Heart right ventricle (tissue), 16 donors: ENCODE data around the gene RSPO3. TPM values are rescaled to one million over a fixed set of nuclear protein-coding genes. Genes with fewer than 3 reads are reported as not detected.
A peak's percentile ranks its signal among the peaks of the same experiment; 100 is the strongest.

Source experiments
- ATAC-seq, 8 donors: fragments of 200-7000 bp; cut with Tn5 transposase; one replicate each; pipeline ENCODE4 v1.9.1; 2020; ENCODE audit warnings: mild to moderate bottlenecking in 8 of 8, moderate library complexity in 8 of 8, moderate number of reproducible peaks in 1 of 8
- DNase-seq, 2 donors: peaks; one replicate each; pipeline ENCODE4 v3.0.0-alpha.2; 2020
- H3K27ac ChIP-seq, 10 donors: fragments of 200-600 bp; sonication (generic) in 2 of 10; one replicate each; pipeline versions ENCODE4 v1.5.0 to v1.8.0; 2020 to 2022; ENCODE audit warnings: mild to moderate bottlenecking in 3 of 10
- H3K27me3 ChIP-seq, 7 donors: fragments of 200-600 bp; one replicate each; pipeline ENCODE4 v1.8.0; 2021 to 2022; ENCODE audit warnings: mild to moderate bottlenecking in 2 of 7
- H3K36me3 ChIP-seq, 9 donors: fragments of 200-600 bp; sonication (generic) in 1 of 9; one replicate each; pipeline versions ENCODE4 v1.5.0 to v1.8.0; 2020 to 2022; ENCODE audit warnings: mild to moderate bottlenecking in 2 of 9
- H3K4me1 ChIP-seq, 9 donors: fragments of 200-600 bp; sonication (generic) in 1 of 9; one replicate each; pipeline versions ENCODE4 v1.5.0 to v1.8.0; 2020 to 2022; ENCODE audit warnings: mild to moderate bottlenecking in 4 of 9
- H3K4me3 ChIP-seq, 10 donors: fragments of 200-600 bp; sonication (generic) in 2 of 10; one replicate each; pipeline versions ENCODE4 v1.5.0 to v1.8.0; 2020 to 2022; ENCODE audit warnings: mild to moderate bottlenecking in 7 of 10, moderate library complexity in 2 of 10
- H3K9me3 ChIP-seq, 11 donors: fragments of 200-600 bp in 10 of 11; sonication (generic) in 2 of 11; one replicate each; pipeline versions ENCODE4 v1.5.0 to v1.8.0; 2013 to 2022; ENCODE audit warnings: mild to moderate bottlenecking in 2 of 11, control low read depth in 1 of 11, moderate library complexity in 1 of 11
- CTCF ChIP-seq, 9 donors: fragments of 200-600 bp; sonication (generic) in 2 of 9; IDR thresholded peaks; one replicate each; pipeline versions ENCODE4 v1.5.0 to v1.8.0; 2021 to 2022; ENCODE audit warnings: antibody characterized with exemption in 9 of 9, mild to moderate bottlenecking in 5 of 9, moderate library complexity in 1 of 9
- WGBS, 2 donors: extraction: QIAGEN DNeasy Blood & Tissue Kit; methylation state at CpG; one replicate each; pipeline ENCODE4 v1.1.7; 2013; ENCODE audit warnings: inconsistent platforms in 1 of 2; 5-methylcytosine and 5-hydroxymethylcytosine counted together
- intact Hi-C, 10 donors: fragments of 100-400 bp; cut with DNase I; formaldehyde crosslinking; loops; one replicate each; pipeline versions ENCODE4 v1.11.1 to v1.14.2; 2022
- polyA plus RNA-seq, 2 donors: library from polyadenylated mRNA; stranded (reverse); fragments of 200-250 nt; gene quantifications; one replicate each; pipeline ENCODE4 v1.2.3, GENCODE V29; 2013
- total RNA-seq, 10 donors: library from RNA; stranded (reverse); fragmentation: NEBNext Ultra II Directional in 3 of 10; extraction: Animal tissue kit (Norgen Biotek cat#: 25700) in 3 of 10; gene quantifications; one replicate each; pipeline versions ENCODE4 v1.2.1 to v1.2.4, GENCODE V29; 2021 to 2023
- donor health status: Arrhythmogenic right ventricular cardiomyopathy.
- donor health status: ischemic (EF 13 %, LVEDD 7.1; RV severe dilation, severe dysfunction).
- donor health status: healthy with polysubstance abuse.
- donor health status: DM: no; HTN: yes; CAD: no.
- donor health status: DM: no; HTN: no; CAD: no.
- donor health status: ischemic (EF 25% LVEDD 6.9; RV normal size, moderate dysfunction).
- donor health status: ischemic (EF 25% LVEDD 5.7; RV mildly dilated, moderate dysfunction).
- donor health status: healthy.
- donor health status: DM: yes; HTN: yes; CAD: no.
- donor health status: Ischemic cardiomyopathy.
- donor health status: ischemic (EF 35%, LVEDD 5.7; RV mildly dilated, moderate dysfunction).
- donor health status: nonischemic (EF 11% LVEDD 7.7; RV severe dilation, severe dysfunction).
- donor health status: DM: yes; HTN: yes; CAD: no.
- donor health status: PGD.
- donor health status: ischemic (EF 29% LVEDD 5.4; RV normal size, mild dysfunction).
- donor health status: nonischemic (EF 23%, LVEDD 6.1; RV moderate dilation, normal function).

Gene RSPO3
- total and polyA plus RNA-seq, 12 donors: 0.20 to 0.73 (median 0.37) TPM; not detected in 1

GRCh38 chr6:127198549-127198948, 80.1 kb downstream of the RSPO3 start:
- ATAC-seq (peak in 7 of 8 donors; percentile 28 to 88 (median 67)), DNase-seq (no peak)
- H3K9me3 ChIP-seq: no peaks in the 10 kb centered on the region
- 84 to 85% methylated on average over 5 of the region's 5 CpGs for WGBS, 2 donors
- no peaks in the 10 kb centered on the region for H3K36me3 ChIP-seq
- H3K27ac ChIP-seq: peak overlapping the region in 5 of 10 donors; percentile 1 to 67 (median 32)
- H3K4me3 ChIP-seq: no peak overlapping the region
- no peak for TF ChIP-seq CTCF (IDR thresholded peaks at IDR 0.05)
- intact Hi-C loops: loop anchor here in 4 of 10 donors (10.0 kb wide), 2 partner anchors 66 to 394 kb away; partner anchors contain the start of gene RNF146 (in 1 of the 4)
- H3K4me1 ChIP-seq: peaks cover 0 to 23% (median 0%) of the 10 kb centered on the region in 9 donors
- H3K27me3 ChIP-seq: no peaks in the 10 kb centered on the region

GRCh38 chr6:127199470-127199869, 81.0 kb downstream of the RSPO3 start:
- Histone ChIP-seq H3K9me3 (no peaks in the 10 kb centered on the region), H3K36me3 (no peaks in the 10 kb centered on the region), H3K27ac (peak overlapping the region in 1 of 10 donors; percentile 67), H3K4me1 (peaks cover 0 to 19% (median 0%) of the 10 kb centered on the region in 9 donors), H3K4me3 (no peak overlapping the region), H3K27me3 (no peaks in the 10 kb centered on the region)
- intact Hi-C loops: loop anchor here in 4 of 10 donors (10.0 kb wide), 2 partner anchors 65 to 395 kb away; partner anchors contain the start of gene RNF146 (in 1 of the 4)
- ATAC-seq (no peak), DNase-seq (no peak)
- 71 to 77% methylated on average over 1 of the region's 1 CpG for WGBS, 2 donors
- no peak for TF ChIP-seq CTCF (IDR thresholded peaks at IDR 0.05)

- no peak for ATAC-seq
- Histone ChIP-seq H3K9me3 (no peaks in the 10 kb centered on the region), H3K4me3 (no peak overlapping the region), H3K36me3 (no peaks in the 10 kb centered on the region), H3K27me3 (no peaks in the 10 kb centered on the region), H3K27ac (peak overlapping the region in 1 of 10 donors; percentile 33), H3K4me1 (peaks cover 0 to 24% (median 0%) of the 10 kb centered on the region in 9 donors)
- no peak for TF ChIP-seq CTCF (IDR thresholded peaks at IDR 0.05)
- WGBS, 2 donors: 88 to 90% methylated on average over 8 of the region's 8 CpGs
- intact Hi-C loops: no loop called here
- no peak for DNase-seq
Observed at GRCh38 chr6:127200114-127200513, 81.6 kb downstream of the RSPO3 start.

GRCh38 chr6:127201321-127201720, 82.8 kb downstream of the RSPO3 start:
- no peak overlapping the region for H3K4me3 ChIP-seq
- no peaks in the 10 kb centered on the region for H3K9me3 ChIP-seq
- intact Hi-C loops: no loop called here
- no peaks in the 10 kb centered on the region for H3K27me3 ChIP-seq
- no peak for TF ChIP-seq CTCF (IDR thresholded peaks at IDR 0.05)
- DNase-seq (no peak), ATAC-seq (no peak)
- peaks cover 0 to 26% (median 0%) of the 10 kb centered on the region in 9 donors for H3K4me1 ChIP-seq
- 54 to 57% methylated on average over 2 of the region's 2 CpGs for WGBS, 2 donors
- H3K36me3 ChIP-seq: no peaks in the 10 kb centered on the region
- H3K27ac ChIP-seq: no peak overlapping the region
